RPMI7951 (cell line): ENCODE measurements around the gene INPP4B. TPM values are rescaled to one million over a fixed set of nuclear protein-coding genes. Genes with fewer than 3 reads are reported as not detected.

Experiments
- DNase-seq: peaks from one replicate; pipeline ENCODE4 v3.0.0-alpha.2; 2012; ENCODE audit warnings: low read depth
- total RNA-seq: library from RNA; depleted of rRNA; stranded (reverse); fragments of >200 nt; shearing (Covaris generic); gene quantifications from 2 replicates; pipeline ENCODE4 v1.2.3, GENCODE V29; 2014

Gene INPP4B
- total RNA-seq, 1 experiment from 2014 or later, result 11.7 TPM

DNA sequence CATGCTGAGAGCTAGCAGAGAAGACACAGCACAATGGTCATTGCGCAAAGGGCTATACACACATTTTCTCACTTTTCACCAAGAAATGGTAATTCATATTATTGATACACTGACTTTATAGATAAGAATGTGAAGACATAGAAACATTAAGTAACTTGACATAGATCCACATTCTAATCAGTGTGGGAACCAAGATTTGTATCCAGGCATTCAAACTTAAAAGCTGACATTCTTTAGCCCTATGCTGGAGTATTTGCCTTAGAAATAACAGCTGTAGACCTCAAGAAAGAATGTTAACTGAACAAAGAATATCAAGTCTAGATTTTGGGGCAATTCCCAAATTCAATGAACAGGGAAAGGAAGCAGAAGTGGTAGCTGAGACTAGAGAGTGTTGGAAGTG lies 824.9 kb downstream of the INPP4B start:
- DNase-seq, result no peak

DNA sequence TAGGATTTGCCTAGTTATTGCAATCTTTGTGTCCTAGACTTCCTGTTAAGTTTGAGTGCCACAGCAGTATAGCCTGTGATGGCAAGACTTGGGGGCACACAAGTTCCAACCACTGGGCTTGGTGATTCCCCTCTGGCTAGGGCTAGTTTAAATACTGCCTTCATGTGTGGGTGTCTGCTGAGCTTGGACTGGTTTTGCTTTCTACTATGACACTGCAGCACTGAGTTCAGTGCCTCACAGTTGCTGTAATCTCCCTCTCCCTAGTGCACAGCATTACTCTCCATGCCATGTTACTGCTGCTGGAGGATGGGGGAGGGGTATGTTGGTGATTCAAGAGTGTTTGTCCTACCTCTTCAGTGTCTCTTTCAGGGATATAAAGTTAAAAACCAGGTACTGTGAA lies 830.1 kb downstream of the INPP4B start:
- DNase-seq, result no peak

DNA sequence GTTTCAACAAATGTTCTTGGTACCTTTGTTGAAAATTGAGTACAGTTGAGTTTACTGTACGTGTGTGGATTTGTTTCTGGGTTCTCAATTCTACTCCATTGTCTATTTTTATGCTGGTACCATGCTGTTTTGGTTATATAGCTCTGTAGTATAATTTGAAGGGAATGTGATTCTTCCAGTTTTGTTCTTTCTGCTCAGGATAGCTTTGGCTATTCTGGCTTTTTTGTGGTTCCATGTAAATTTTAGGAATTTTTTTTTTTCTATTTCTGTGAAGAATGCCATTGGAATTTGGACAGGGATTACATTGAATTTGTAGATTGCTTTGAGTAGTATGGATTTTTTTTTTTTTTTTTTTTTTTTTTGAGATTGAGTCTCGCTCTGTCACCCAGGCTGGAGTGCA lies 836.4 kb downstream of the INPP4B start:
- DNase-seq, result no peak

DNA sequence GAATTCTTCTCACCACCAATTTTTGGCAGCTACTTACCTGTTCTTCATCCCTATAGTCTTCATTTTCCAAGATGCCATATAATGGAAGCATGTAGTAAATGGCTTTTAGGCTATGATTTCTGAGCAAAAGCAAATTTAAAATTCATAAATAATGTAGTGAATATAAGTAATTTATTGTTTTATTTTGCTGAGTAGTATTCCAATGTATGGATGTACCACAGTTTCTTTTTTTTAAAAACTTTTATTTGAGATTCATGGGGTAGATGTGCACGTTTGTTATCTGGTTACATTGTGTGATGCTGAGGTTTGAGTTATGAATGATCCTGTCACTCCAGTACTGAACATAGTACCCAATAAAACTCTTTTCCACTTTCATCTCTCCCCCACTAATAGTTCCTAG lies 840.6 kb downstream of the INPP4B start:
- DNase-seq, result no peak

DNA sequence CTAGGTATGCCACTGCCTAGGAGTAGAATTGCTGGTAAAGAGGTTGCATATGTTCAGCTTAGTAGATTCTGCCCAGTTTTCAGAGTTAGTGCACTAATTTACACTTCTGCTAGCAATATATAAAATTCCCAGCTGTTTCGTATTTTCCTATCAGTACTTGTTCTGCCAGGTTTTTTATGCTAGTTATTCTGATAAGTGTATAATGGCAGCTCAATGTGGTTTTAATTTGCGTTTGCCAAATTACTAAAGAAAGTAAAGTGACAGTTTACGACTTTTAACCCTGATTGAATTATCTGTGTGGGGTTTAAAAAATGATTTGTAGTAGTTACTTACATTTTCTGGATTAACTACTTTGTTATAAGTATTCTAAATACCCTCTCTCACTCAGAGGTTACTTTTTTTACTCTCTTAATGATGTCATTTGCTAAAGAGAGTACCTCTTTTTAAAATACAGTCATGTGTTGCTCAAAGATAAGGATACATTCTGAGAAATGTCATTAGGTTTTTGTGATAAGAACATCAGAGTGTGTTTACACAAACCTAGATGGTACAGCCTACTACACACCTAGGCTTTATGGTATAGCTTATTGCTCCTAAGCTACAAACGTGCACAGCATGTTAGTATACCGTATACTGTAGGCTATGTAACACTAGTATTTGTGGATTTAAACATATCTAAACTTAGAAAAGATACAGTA lies 846.5 kb downstream of the INPP4B start:
- no peak for DNase-seq

DNA sequence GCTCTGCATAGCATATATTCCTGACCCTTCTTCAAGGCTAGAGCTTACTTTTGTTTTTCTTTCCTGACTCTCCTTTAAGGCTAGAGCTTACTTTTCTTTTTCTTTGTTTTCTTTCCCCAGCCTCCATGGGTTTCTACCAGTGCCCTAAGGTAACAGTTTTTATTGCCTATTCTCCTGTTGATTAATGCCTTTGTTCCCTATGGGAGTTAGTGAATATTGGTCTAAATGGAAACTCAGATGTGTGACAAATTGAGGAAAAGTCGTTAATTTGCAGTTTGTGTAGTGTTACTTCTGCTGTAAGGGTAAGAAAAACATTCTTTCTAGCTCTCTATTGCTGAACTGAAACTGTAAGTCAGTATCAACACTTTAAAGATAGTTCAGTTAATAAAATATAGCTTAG lies 851.0 kb downstream of the INPP4B start:
- DNase-seq, result no peak

DNA sequence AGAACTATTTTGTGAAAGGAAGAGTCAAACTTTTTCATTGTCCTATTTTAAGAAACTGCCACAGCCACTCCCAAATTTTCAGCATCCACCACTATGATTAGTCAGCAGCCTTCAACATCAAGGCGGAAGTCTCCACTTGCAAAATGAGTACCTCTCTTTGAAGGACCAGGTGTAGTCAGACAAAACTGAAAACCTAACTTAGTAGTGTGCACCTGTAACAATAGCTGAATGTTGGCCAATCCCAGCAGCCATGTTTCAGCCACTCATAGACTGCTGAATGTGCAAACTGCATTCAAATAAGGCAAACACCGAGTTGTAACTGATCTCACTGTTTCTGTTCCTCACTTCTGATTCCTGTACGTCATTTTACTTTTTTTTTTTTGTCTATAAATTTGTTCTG lies 868.7 kb downstream of the INPP4B start:
- no peak for DNase-seq
